Measurements from ENCODE around the gene DYRK1A.

Gene DYRK1A

DNA sequence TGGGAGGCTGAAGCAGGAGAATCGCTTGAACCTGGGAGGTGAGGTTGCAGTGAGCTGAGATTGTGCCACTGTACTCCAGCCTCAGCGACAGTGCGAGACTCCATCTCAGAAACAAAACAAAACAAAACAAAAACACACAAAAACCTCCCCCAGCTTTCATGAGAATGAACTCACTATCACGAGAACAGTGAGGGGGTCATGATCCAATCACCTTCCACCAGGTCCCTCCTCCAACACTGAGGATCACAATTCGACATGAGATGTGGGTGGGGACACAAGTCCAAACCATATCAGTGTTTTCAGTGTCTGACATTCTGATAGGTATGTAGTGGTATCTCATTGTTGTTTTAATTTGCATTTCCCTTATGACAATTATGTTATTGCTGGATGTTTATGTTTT is 31.5 kb upstream of the DYRK1A start:
- TF ChIP-seq CTCF (IDR thresholded peaks at IDR 0.05; ENCODE audit: unreplicated experiment in 3 of 3): no peak
- Mint-ChIP-seq H3K36me3 (ENCODE audit: low read depth) (no peaks in the 10 kb centered on the region), H3K4me1 (peaks cover 18% of the 10 kb centered on the region), H3K4me3 (no peak overlapping the region), H3K27ac (no peak overlapping the region), H3K27me3 (ENCODE audit: low read depth) (peaks cover 7% of the 10 kb centered on the region), H3K9me3 (peaks cover 2% of the 10 kb centered on the region)

DNA sequence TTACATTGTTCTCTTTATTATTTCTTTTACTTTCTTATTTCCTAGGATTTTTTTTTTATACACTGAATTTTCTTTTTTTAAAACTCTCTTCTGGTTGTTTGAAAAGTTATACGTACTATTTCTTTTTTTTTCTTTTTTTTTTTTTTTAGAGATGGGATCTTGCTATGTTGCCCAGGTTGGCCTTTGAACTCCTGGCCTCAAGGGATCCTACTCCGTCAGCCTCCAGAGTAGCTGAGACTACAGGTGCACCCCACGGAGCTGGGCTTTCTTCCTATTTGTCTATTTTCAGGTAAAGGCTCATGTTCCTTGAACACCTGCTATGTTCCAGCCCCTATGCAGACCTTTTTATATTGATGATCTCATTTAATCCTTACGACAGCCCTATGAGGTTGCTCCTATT is 29.4 kb upstream of the DYRK1A start:
- Mint-ChIP-seq H3K27me3 (ENCODE audit: low read depth) (peaks cover 4% of the 10 kb centered on the region), H3K4me3 (no peak overlapping the region), H3K36me3 (ENCODE audit: low read depth) (no peaks in the 10 kb centered on the region), H3K9me3 (peaks cover 4% of the 10 kb centered on the region), H3K27ac (no peak overlapping the region), H3K4me1 (peaks cover 29% of the 10 kb centered on the region)
- no peak for TF ChIP-seq CTCF (IDR thresholded peaks at IDR 0.05; ENCODE audit: unreplicated experiment in 3 of 3)

DNA sequence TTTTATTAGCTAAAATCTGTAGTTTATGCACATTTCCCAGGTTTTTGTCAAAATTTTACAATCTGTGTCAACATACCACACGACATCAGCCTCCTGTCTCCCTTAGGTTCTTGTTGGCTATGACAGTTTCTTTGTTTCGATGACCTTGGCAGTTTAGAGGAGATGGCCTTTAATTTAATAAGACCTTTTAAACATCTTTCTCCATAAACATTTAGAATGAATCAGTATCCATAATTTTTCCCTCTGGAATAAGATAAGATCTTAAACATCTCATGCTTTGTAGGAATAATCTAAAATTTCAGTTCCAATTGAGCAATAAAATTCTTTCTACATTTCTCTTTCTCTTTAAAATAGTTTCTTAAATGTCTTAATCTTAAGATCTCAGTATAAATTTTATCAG is 28.7 kb upstream of the DYRK1A start:
- Mint-ChIP-seq H3K4me1 (peaks cover 29% of the 10 kb centered on the region), H3K27me3 (ENCODE audit: low read depth) (peaks cover under 1% of the 10 kb centered on the region), H3K27ac (no peak overlapping the region), H3K4me3 (no peak overlapping the region), H3K9me3 (peaks cover 6% of the 10 kb centered on the region), H3K36me3 (ENCODE audit: low read depth) (no peaks in the 10 kb centered on the region)
- no peak for TF ChIP-seq CTCF (IDR thresholded peaks at IDR 0.05; ENCODE audit: unreplicated experiment in 3 of 3)

DNA sequence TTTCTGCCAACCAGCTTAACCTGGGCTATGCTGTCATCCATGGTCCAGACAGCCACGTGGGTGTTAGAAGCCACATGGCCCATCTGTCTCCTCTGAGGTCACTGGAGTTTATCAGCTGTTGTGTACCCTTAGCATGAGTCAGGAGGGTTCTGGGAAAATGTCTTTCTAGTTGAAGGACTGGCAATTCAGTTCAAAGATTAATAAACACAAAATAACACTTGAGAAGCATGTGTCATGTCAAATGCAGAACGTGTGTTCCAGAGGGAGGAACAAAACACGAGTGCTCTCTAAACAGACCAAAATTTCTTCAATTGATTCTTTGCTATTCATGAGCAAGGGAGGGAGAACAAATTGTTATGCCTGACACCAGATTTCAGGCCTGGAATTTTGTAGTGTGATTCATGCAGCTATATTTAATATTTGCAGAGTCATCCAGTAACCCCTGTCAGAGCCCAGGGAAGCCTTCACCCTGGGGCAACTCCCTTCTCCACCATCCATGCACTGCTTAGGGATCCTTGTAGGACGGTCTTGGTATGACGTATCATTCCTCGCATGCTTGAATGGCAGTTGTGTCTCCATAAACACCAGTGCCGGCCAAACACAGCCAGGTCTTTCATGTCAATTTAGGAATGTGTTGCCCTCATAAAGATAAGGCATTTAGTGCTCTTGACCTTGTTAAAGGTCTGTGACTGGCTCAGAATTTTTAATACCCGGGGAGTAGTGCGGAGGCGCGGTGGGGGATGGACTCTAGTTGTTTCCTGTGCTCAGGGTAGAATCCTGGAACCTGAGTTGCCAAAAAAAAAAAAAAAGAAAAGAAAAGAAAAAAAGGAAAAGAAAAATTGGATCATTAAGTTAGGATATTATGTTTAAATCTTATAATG is 27.7 kb upstream of the DYRK1A start:
- Mint-ChIP-seq H3K4me3 (peak overlapping the region; percentile 35 to 47 (median 46)), H3K27ac (peak overlapping the region; percentile 86 to 92 (median 90)), H3K9me3 (peaks cover 6% of the 10 kb centered on the region)

DNA sequence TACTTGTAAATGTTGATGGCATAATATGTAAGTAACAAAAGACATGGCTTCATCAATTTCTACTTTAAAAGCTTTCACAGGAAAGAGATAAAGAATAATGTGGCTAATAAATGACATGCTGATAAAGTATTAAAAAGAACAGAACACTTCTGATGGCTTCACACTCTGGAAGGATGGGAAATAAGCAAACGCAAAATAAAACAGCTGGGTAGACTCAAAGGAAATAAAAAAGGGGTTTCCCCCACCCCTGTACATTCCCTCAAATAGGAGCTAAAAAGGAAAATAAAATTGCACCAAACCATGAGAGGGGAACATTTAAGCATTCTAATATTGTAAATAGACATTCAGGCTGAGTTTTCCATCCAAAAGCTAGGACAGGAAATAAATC is 27.0 kb upstream of the DYRK1A start:
- no peaks in the 10 kb centered on the region for H3K36me3 Mint-ChIP-seq (ENCODE audit: low read depth)
- peaks cover 5% of the 10 kb centered on the region for H3K9me3 Mint-ChIP-seq
- peak overlapping the region; percentile 86 to 92 (median 90) for H3K27ac Mint-ChIP-seq
- H3K27me3 Mint-ChIP-seq (ENCODE audit: low read depth): no peaks in the 10 kb centered on the region
- H3K4me1 Mint-ChIP-seq: peaks cover 29% of the 10 kb centered on the region
- peak overlapping the region in 1 of 3 experiments; percentile 1 for H3K4me3 Mint-ChIP-seq
- TF ChIP-seq CTCF (IDR thresholded peaks at IDR 0.05; ENCODE audit: unreplicated experiment in 3 of 3): no peak

More for the DNA sequence above, 27.7 kb upstream of the DYRK1A start:
- H3K27me3 Mint-ChIP-seq (ENCODE audit: low read depth): no peaks in the 10 kb centered on the region
- H3K4me1 Mint-ChIP-seq: peaks cover 29% of the 10 kb centered on the region
- no peak for TF ChIP-seq CTCF (IDR thresholded peaks at IDR 0.05; ENCODE audit: unreplicated experiment in 3 of 3)
- no peaks in the 10 kb centered on the region for H3K36me3 Mint-ChIP-seq (ENCODE audit: low read depth)

Measured in nephron (organoid).